K562 (cell line): Measurements from ENCODE around the gene MICU1. TPM values are rescaled to one million over a fixed set of nuclear protein-coding genes. Genes with fewer than 3 reads are reported as not detected.

Experiments used
- ATAC-seq: fragments of 200-7000 bp; cut with Tn5 transposase; 3 replicates; pipeline ENCODE4 v1.9.1; 2020; ENCODE audit warnings: moderate library complexity
- BruUV-seq: library from RNA; stranded (reverse); fragments of 400-500 nt; replicated peaks from 2 replicates; lab custom pipeline; 2021; lab: Mats Ljungman, UMichigan
- CTCF ChIA-PET: fragments of 300-600 bp; formaldehyde crosslinking; extraction: SDS; loops from one replicate; lab custom pipeline; 2021; ENCODE audit warnings: low intra/inter-chr PET ratio; lab: Yijun Ruan, JAX
- POLR2A ChIA-PET: fragments of 300-600, 350-650 bp; sonication (Branson Sonifier 250); formaldehyde crosslinking; extraction: SDS; loops from one replicate; lab custom pipeline; 2021; ENCODE audit warnings: antibody characterized with exemption, inconsistent platforms; lab: Yijun Ruan, JAX
- DNase-seq, 4 experiments: peaks; one replicate each; pipeline versions ENCODE4 v3.0.0 to v3.0.0-alpha.2; 2011 to 2018; ENCODE audit warnings: low spot score in 3 of 4, mixed read lengths in 3 of 4; ENCODE audit errors: extremely low read depth in 1 of 4
- FAIRE-seq: peaks from 2 replicates; lab custom pipeline; 2011; peaks lifted over from hg19 to GRCh38; lab: Jason Lieb, UNC
- H2AFZ ChIP-seq: 2 replicates; pipeline ENCODE4 v1.6.0; 2011; ENCODE audit warnings: low read depth, low read length, control low read depth, inconsistent platforms
- H3K27ac ChIP-seq: fragments of 200-600 bp; 3 replicates; pipeline ENCODE4 v1.8.0; 2011; ENCODE audit warnings: low read depth, mild to moderate bottlenecking, control low read depth, inconsistent platforms, low read length, moderate library complexity, mixed read lengths; ENCODE audit errors: extremely low read depth
- H3K27me3 ChIP-seq, 2 experiments: fragments of 300-600 bp in 1 of 2; 2 replicates in 1 of 2; 3 replicates in 1 of 2; pipeline versions ENCODE4 v1.6.0 to v1.8.0; 2011; ENCODE audit warnings: inconsistent platforms in 2 of 2, low read length in 2 of 2, mild to moderate bottlenecking in 1 of 2, mixed read lengths in 1 of 2, moderate library complexity in 1 of 2; ENCODE audit not compliant: control insufficient read depth in 2 of 2, insufficient read depth in 2 of 2
- H3K36me3 ChIP-seq: fragments of 300-600 bp; 3 replicates; pipeline ENCODE4 v1.8.0; 2011; ENCODE audit warnings: mild to moderate bottlenecking, low read length, inconsistent platforms; ENCODE audit not compliant: control insufficient read depth, insufficient read depth
- H3K4me1 ChIP-seq, 2 experiments: fragments of 200-600 bp in 1 of 2; replicated peaks in 1 of 2; 2 replicates in 1 of 2; 3 replicates in 1 of 2; pipeline versions ENCODE4 v1.5.1 to v1.8.0; 2011; ENCODE audit warnings: inconsistent platforms in 2 of 2, low read length in 2 of 2, mild to moderate bottlenecking in 1 of 2, mixed read lengths in 1 of 2, moderate library complexity in 1 of 2; ENCODE audit not compliant: control insufficient read depth in 2 of 2, insufficient read depth in 2 of 2
- H3K4me2 ChIP-seq: 2 replicates; pipeline ENCODE4 v1.6.1; 2011; ENCODE audit warnings: low read length, control low read depth, inconsistent platforms, mixed read lengths; ENCODE audit not compliant: insufficient read depth
- H3K4me3 ChIP-seq: fragments of 200-600 bp; sonication (generic), shearing (Covaris generic); 2 replicates; pipeline ENCODE4 v1.5.1; 2016; ENCODE audit warnings: control low read depth, inconsistent platforms
- H3K79me2 ChIP-seq: fragments of 200-600 bp; 3 replicates; pipeline ENCODE4 v1.8.0; 2011; ENCODE audit warnings: low read length, inconsistent platforms; ENCODE audit not compliant: control insufficient read depth, insufficient read depth
- H3K9ac ChIP-seq, 2 experiments: 2 replicates each; pipeline versions ENCODE4 v1.6.0 to v1.6.1; 2011; ENCODE audit warnings: low read depth in 2 of 2, low read length in 2 of 2, control low read depth in 1 of 2, inconsistent platforms in 1 of 2, mild to moderate bottlenecking in 1 of 2, mixed read lengths in 1 of 2; ENCODE audit not compliant: insufficient read depth in 1 of 2
- H3K9me1 ChIP-seq: one replicate; pipeline ENCODE4 v1.6.0; 2011; ENCODE audit warnings: inconsistent platforms, mild to moderate bottlenecking, low read length, moderate library complexity; ENCODE audit not compliant: control insufficient read depth, insufficient read depth
- H3K9me3 ChIP-seq: replicated peaks from 2 replicates; pipeline ENCODE4 v1.5.1; 2011; ENCODE audit warnings: low read depth, low read length, inconsistent platforms; ENCODE audit not compliant: control insufficient read depth, insufficient read depth
- H4K20me1 ChIP-seq: replicated peaks from 2 replicates; pipeline ENCODE4 v1.6.1; 2011; ENCODE audit warnings: low read length, inconsistent platforms, mixed read lengths; ENCODE audit not compliant: control insufficient read depth, insufficient read depth
- ATF7 ChIP-seq: fragments of 450-650 bp; IDR thresholded peaks from 2 replicates; pipeline ENCODE4 v1.7.1; 2014; ENCODE audit warnings: mild to moderate bottlenecking, moderate library complexity
- BACH1 ChIP-seq: fragments of 200-800 bp; sonication (Bioruptor generic); IDR thresholded peaks from 2 replicates; pipeline ENCODE4 v1.6.1; 2016; ENCODE audit warnings: missing genetic modification characterization, missing compliant biosample characterization
- C11orf30 ChIP-seq: fragments of 450-650 bp; IDR thresholded peaks from 2 replicates; pipeline ENCODE4 v1.6.1; 2016; ENCODE audit warnings: low read depth, mild to moderate bottlenecking
- CHD2 ChIP-seq: IDR thresholded peaks from 2 replicates; pipeline ENCODE4 v1.6.1; 2011; ENCODE audit warnings: low read depth, low read length
- FOSL1 ChIP-seq: fragments of 200-800 bp; sonication (Bioruptor generic); conservative IDR thresholded peaks from 2 replicates; pipeline ENCODE4 v1.6.1; 2016; ENCODE audit warnings: missing genetic modification characterization, missing compliant biosample characterization
- JUN ChIP-seq, 2 experiments: sonication (generic) in 1 of 2; formaldehyde crosslinking in 1 of 2; IDR thresholded peaks; 2 replicates each; pipeline versions ENCODE4 v1.6.1 to v1.8.0; 2012 to 2022; ENCODE audit warnings: borderline replicate concordance in 2 of 2, mild to moderate bottlenecking in 2 of 2, improper control_type of control experiment in 1 of 2, low read depth in 1 of 2, low read length in 1 of 2, missing genetic modification reagents in 1 of 2
- JUND ChIP-seq, 2 experiments: IDR thresholded peaks; 2 replicates in 1 of 2; 3 replicates in 1 of 2; pipeline ENCODE4 v1.6.1; 2011; ENCODE audit warnings: borderline replicate concordance in 2 of 2, low read depth in 2 of 2, low read length in 2 of 2, improper control_type of control experiment in 1 of 2, missing biosample characterization in 1 of 2, missing genetic modification characterization in 1 of 2, missing genetic modification reagents in 1 of 2
- L3MBTL2 ChIP-seq: fragments of 450-650 bp; IDR thresholded peaks from 2 replicates; pipeline ENCODE4 v1.6.1; 2016; ENCODE audit warnings: mild to moderate bottlenecking, moderate library complexity
- MAFF ChIP-seq: IDR thresholded peaks from 2 replicates; pipeline ENCODE4 v1.6.1; 2012; ENCODE audit warnings: low read length, improper control_type of control experiment
- MAFG ChIP-seq: fragments of 450-650 bp; conservative IDR thresholded peaks from 2 replicates; pipeline ENCODE4 v1.6.1; 2016; ENCODE audit warnings: missing genetic modification characterization, missing compliant biosample characterization
- NFE2 ChIP-seq: IDR thresholded peaks from 2 replicates; pipeline ENCODE4 v1.6.1; 2014; ENCODE audit warnings: antibody characterized with exemption, low read depth
- ZNF316 ChIP-seq: fragments of 450-650 bp; IDR thresholded peaks from 2 replicates; pipeline ENCODE4 v1.6.1; 2016
- WGBS: fragments of 100-300 bp; shearing (Covaris generic); methylation state at CpG from one replicate; pipeline ENCODE4 v1.1.6; 2016; ENCODE audit warnings: low coverage, mixed read lengths; ENCODE audit not compliant: insufficient coverage; ENCODE audit errors: missing lambda C conversion rate; 5-methylcytosine and 5-hydroxymethylcytosine counted together
- in situ Hi-C: fragments of 300-500 bp; cut with MboI; formaldehyde crosslinking; loops from 4 replicates; pipeline ENCODE4 v1.15.0; 2018; ENCODE audit warnings: inconsistent platforms, mixed read lengths
- intact Hi-C: fragments of 100-400 bp; cut with micrococcal nuclease; formaldehyde crosslinking; loops from 2 replicates; pipeline ENCODE4 v1.14.2; 2022
- polyA plus RNA-seq, 8 experiments: library from polyadenylated mRNA; depleted of rRNA in 4 of 8; stranded (reverse) in 5 of 8; unstranded in 3 of 8; fragments of >200 nt; fragmentation: Nextera tagmentation in 2 of 8; fragmentation: Illumina TruSeq in 1 of 8; extraction: Ambion mirVana in 2 of 8; extraction: Trizol in 1 of 8; gene quantifications; 2 replicates each; pipeline versions ENCODE4 v1.2.1 to v1.2.3, GENCODE V29; 2011 to 2014; ENCODE audit warnings: inconsistent platforms in 1 of 8, missing spikeins in 1 of 8
- total RNA-seq, 7 experiments: library from RNA; depleted of rRNA in 6 of 7; stranded (reverse); fragments of >200 nt in 6 of 7; fragmentation: Illumina TruSeq in 2 of 7; extraction: Trizol in 2 of 7; gene quantifications; 2 replicates each; pipeline versions ENCODE4 v1.2.1 to v1.2.3, GENCODE V29; 2011 to 2021; ENCODE audit warnings: low replicate concordance in 1 of 7
- TF ChIP-seq, protein P1 (sequence below): fragments of 450-650 bp; IDR thresholded peaks from 2 replicates; pipeline ENCODE4 v1.6.1; 2016; ENCODE audit warnings: borderline replicate concordance

The MICU1 gene
- total and polyA plus RNA-seq, 9 of the 15 experiments (the other 6 are each of a cell fraction or from before 2014, with no cell fraction given), result 29.3 to 76.8 (median 48.4) TPM

DNA sequence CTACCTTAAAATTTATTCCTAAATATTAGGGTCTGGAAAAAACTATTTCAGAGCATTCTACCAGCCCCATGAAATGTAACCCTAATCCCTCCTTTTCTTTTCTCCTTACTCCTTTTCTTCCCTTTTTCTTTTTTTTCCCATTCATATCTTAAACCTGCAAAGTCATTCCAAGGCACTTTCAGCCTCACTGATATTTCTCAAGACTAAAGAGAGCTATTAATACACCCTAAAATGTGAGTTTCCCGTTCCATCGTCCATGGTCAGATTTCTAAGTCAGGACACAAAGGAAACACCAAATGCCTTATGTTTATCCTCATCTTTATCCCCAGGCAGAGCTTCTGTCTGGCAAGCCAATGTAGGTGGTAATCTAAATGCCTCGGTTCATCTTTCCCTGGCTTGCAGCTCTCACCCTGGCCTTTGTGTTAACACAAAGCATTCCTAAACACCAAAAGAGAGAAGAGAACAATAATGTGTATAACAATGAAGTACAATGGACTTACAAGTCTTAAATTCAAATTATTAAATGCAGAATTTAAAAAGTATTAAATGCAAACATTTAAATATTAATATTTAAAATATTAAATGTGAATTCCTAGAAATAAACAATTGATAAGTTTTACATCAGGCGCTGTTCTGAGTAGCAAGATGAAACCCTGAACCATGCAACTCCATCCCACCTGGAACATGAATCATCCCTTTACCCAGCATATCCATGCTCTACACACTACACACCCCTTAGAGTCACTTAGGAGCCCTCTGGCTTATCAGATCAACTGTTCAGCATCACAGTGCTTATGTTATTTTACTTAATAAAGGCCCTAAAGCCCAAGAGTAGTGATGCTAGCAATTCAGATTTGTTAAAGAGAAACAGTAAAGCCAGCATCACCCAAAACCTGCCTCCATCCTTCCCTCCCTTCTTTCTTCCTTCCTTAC lies 26.8 kb downstream of the MICU1 start:
- Histone ChIP-seq H3K9me3 (no peaks in the 10 kb centered on the region), H3K9ac (no peak overlapping the region)
- no peak for FAIRE-seq
- TF ChIP-seq L3MBTL2 (no peak), C11orf30 (peak; percentile 69), JUN (IDR thresholded peaks at IDR 0.05; ENCODE audit: borderline replicate concordance, low read depth, low read length) (0 out of 2 replicates have a peak, but pooled peaks have one; percentile 32), JUN (CRISPR knock-in tag; IDR thresholded peaks at IDR 0.05; ENCODE audit: borderline replicate concordance) (no peak), FOSL1 (tag) (peak; percentile 32; the same call in 1 of the 2 replicates), ZNF316 (peak; percentile 64), JUND (IDR thresholded peaks at IDR 0.05; ENCODE audit: borderline replicate concordance, low read depth, low read length) (peak; percentile 37; the same call in 1 of the 2 replicates), JUND (tag; IDR thresholded peaks at IDR 0.05; ENCODE audit: borderline replicate concordance, low read depth, low read length) (no peak), ATF7 (no peak), BACH1 (no peak), NFE2 (peak; percentile 47), MAFF (peak; percentile 19; the same call in 1 of the 2 replicates), MAFG (peak; percentile 62), CHD2 (no peak)
- TF ChIP-seq, protein P1, sequence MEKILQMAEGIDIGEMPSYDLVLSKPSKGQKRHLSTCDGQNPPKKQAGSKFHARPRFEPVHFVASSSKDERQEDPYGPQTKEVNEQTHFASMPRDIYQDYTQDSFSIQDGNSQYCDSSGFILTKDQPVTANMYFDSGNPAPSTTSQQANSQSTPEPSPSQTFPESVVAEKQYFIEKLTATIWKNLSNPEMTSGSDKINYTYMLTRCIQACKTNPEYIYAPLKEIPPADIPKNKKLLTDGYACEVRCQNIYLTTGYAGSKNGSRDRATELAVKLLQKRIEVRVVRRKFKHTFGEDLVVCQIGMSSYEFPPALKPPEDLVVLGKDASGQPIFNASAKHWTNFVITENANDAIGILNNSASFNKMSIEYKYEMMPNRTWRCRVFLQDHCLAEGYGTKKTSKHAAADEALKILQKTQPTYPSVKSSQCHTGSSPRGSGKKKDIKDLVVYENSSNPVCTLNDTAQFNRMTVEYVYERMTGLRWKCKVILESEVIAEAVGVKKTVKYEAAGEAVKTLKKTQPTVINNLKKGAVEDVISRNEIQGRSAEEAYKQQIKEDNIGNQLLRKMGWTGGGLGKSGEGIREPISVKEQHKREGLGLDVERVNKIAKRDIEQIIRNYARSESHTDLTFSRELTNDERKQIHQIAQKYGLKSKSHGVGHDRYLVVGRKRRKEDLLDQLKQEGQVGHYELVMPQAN, result no peak
- TF ChIP-seq, all 486 proteins: peak for 8
- Histone ChIP-seq H3K4me3 (no peak overlapping the region), H3K79me2 (peaks cover 7% of the 10 kb centered on the region; the same call in 2 of the 3 replicates), H3K9me1 (no peaks in the 10 kb centered on the region), H3K27ac (no peak overlapping the region), H3K4me1 (peaks cover 0 to 11% of the 10 kb centered on the region in 2 experiments; a peak in 2 of 5 replicates), H2AFZ (no peak overlapping the region), H3K4me2 (no peak overlapping the region), H4K20me1 (no peaks in the 10 kb centered on the region), H3K36me3 (no peaks in the 10 kb centered on the region), H3K27me3 (no peaks in the 10 kb centered on the region)
- intact Hi-C loops (no loop called here), in situ Hi-C loops (no loop called here)
- BruUV-seq, result no TSS peak
- peak in 2 of 4 experiments; percentile 30 to 33 for DNase-seq
- 35% methylated on average over 4 of the region's 4 CpGs for WGBS
- CTCF ChIA-PET, result no interaction called here
- POLR2A ChIA-PET, result interaction anchor here (0.8 kb wide), 1 partner anchor 94 kb away, joined by 5 read pairs; no protein-coding TSS in a partner anchor
- ATAC-seq, result peak; percentile 70
